Ishikawa (cell line): ENCODE measurements around the gene LPP.

ENCODE experiments used
- CEBPB ChIP-seq: IDR thresholded peaks from 2 replicates; pipeline ENCODE4 v1.6.1; 2012
- CREB1 ChIP-seq: IDR thresholded peaks from 2 replicates; pipeline ENCODE4 v1.6.1; 2012; ENCODE audit warnings: low read depth
- EGR1 ChIP-seq: IDR thresholded peaks from 2 replicates; pipeline ENCODE4 v1.6.1; 2012
- EP300 ChIP-seq: IDR thresholded peaks from 2 replicates; pipeline ENCODE4 v1.6.1; 2012; ENCODE audit warnings: borderline replicate concordance
- FOXM1 ChIP-seq: IDR thresholded peaks from 2 replicates; pipeline ENCODE4 v1.6.1; 2012; ENCODE audit warnings: low read depth, borderline replicate concordance
- NFIC ChIP-seq: IDR thresholded peaks from 2 replicates; pipeline ENCODE4 v1.6.1; 2012
- RAD21 ChIP-seq: IDR thresholded peaks from 2 replicates; pipeline ENCODE4 v1.6.1; 2012; ENCODE audit warnings: low read depth
- TAF1 ChIP-seq: IDR thresholded peaks from 2 replicates; pipeline ENCODE4 v1.6.1; 2012; ENCODE audit warnings: low read depth, mild to moderate bottlenecking
- TCF12 ChIP-seq: IDR thresholded peaks from 2 replicates; pipeline ENCODE4 v1.6.1; 2012; ENCODE audit warnings: low read depth
- TEAD4 ChIP-seq: IDR thresholded peaks from 2 replicates; pipeline ENCODE4 v1.6.1; 2012
- YY1 ChIP-seq: IDR thresholded peaks from 2 replicates; pipeline ENCODE4 v1.6.1; 2012; ENCODE audit warnings: low read depth
- ZBTB7A ChIP-seq: IDR thresholded peaks from 2 replicates; pipeline ENCODE4 v1.6.1; 2012; ENCODE audit warnings: low read depth
- TF ChIP-seq, protein P1 (sequence below): IDR thresholded peaks from 2 replicates; pipeline ENCODE4 v1.6.1; 2012
- TF ChIP-seq, protein P2 (sequence below): IDR thresholded peaks from 2 replicates; pipeline ENCODE4 v1.6.1; 2012; ENCODE audit warnings: low read depth, mild to moderate bottlenecking
- TF ChIP-seq, protein P3 (sequence below): IDR thresholded peaks from 2 replicates; pipeline ENCODE4 v1.6.1; 2012

The LPP gene

DNA sequence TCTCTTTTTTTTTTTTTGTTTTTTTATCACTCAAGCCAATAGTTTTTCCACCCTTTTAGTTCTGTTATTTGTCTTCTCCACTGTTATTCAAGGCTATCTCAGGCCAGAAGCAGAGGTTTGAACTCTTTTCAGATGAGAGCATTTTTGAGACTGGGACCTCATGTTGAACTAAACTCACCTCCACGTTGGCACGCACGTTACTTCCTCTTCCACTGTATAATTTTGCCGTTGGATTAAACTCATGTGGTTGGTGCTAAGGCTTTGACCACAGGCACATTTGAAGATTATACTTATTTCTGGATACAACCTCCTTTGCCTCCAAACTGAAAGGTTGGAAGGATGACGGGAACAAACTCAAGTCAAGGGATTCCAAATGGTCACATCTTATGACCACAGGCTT, 516.5 kb downstream of the LPP start:
- TF ChIP-seq FOXM1 (no peak), CREB1 (no peak), EP300 (no peak), RAD21 (no peak), CEBPB (no peak), TEAD4 (no peak), EGR1 (no peak), TCF12 (no peak), TAF1 (no peak), ZBTB7A (no peak), YY1 (no peak), NFIC (no peak)
- TF ChIP-seq, protein P1, sequence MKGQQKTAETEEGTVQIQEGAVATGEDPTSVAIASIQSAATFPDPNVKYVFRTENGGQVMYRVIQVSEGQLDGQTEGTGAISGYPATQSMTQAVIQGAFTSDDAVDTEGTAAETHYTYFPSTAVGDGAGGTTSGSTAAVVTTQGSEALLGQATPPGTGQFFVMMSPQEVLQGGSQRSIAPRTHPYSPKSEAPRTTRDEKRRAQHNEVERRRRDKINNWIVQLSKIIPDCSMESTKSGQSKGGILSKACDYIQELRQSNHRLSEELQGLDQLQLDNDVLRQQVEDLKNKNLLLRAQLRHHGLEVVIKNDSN: no peak
- TF ChIP-seq, protein P2, sequence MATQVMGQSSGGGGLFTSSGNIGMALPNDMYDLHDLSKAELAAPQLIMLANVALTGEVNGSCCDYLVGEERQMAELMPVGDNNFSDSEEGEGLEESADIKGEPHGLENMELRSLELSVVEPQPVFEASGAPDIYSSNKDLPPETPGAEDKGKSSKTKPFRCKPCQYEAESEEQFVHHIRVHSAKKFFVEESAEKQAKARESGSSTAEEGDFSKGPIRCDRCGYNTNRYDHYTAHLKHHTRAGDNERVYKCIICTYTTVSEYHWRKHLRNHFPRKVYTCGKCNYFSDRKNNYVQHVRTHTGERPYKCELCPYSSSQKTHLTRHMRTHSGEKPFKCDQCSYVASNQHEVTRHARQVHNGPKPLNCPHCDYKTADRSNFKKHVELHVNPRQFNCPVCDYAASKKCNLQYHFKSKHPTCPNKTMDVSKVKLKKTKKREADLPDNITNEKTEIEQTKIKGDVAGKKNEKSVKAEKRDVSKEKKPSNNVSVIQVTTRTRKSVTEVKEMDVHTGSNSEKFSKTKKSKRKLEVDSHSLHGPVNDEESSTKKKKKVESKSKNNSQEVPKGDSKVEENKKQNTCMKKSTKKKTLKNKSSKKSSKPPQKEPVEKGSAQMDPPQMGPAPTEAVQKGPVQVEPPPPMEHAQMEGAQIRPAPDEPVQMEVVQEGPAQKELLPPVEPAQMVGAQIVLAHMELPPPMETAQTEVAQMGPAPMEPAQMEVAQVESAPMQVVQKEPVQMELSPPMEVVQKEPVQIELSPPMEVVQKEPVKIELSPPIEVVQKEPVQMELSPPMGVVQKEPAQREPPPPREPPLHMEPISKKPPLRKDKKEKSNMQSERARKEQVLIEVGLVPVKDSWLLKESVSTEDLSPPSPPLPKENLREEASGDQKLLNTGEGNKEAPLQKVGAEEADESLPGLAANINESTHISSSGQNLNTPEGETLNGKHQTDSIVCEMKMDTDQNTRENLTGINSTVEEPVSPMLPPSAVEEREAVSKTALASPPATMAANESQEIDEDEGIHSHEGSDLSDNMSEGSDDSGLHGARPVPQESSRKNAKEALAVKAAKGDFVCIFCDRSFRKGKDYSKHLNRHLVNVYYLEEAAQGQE: no peak
- TF ChIP-seq, protein P3, sequence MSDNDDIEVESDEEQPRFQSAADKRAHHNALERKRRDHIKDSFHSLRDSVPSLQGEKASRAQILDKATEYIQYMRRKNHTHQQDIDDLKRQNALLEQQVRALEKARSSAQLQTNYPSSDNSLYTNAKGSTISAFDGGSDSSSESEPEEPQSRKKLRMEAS: no peak

DNA sequence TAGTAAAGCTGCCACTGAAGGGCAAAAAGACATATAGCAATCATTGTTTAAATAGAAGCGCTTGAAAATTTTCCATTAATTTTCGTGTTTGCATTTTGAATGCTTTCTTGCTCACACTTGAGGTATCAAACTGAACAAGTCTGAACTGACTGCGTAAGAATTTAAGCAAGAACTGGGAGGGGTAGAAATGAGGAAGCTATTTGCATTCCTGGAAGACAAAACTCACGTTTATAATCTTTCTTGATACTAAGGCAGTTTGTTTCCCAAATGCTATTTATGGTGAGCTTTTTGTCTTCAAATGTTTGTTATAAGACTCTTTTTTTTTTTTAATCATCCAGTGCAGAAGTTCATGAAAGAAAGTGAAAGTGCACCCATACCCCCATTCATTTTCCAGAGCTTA, 518.0 kb downstream of the LPP start:
- TF ChIP-seq CEBPB (no peak), EGR1 (no peak)
- TF ChIP-seq, protein P1: no peak
- TF ChIP-seq, protein P2: no peak

DNA sequence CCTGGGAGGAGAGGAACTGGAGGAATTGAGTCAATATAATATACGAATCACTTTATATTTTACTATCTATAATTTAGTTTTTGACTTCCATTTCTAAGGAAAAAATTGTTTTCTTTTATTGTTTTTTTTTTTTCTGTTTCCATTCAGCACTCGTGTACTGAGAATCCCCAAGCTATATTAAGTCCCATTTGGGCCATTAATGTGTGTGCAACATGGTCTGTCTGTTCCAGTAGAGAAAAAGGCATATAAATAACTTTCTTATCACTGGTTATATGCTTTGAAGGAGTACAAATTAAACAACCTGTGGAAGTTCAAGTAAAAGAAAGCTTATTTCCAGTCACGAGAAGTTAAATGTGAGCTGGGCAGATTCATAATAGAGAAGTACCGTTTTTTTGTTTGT, 518.9 kb downstream of the LPP start:
- TF ChIP-seq YY1: no peak
- TF ChIP-seq TAF1: no peak
- TF ChIP-seq FOXM1: no peak
- TF ChIP-seq CREB1: no peak
- no peak for TF ChIP-seq CEBPB
- no peak for TF ChIP-seq TEAD4
- no peak for TF ChIP-seq EP300
- TF ChIP-seq, protein P2: no peak

DNA sequence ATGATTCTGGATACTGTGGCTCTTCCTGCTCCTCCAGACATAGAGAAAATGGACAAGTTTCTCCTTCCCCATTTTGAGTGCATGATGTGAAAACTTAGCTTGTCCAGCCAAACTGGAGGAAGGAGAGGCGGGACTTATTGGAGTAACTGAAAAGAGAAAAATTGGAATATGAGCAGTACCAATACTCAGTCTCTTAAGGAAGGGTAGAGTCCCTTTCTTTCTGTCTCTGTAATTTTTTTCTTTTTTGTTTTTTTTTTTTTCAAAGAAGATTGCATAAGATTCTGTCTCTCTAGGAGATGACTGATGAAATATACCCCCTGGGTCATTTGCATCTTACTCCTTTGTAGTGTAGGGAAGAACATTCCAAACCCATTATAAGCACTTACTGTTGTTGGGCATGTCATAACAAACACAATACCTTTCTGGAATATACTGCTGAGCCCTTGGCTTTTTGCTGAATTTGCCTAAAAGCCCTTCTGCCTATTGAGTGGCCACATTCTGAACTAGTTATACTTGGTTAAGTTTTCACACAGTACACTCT, 519.8 kb downstream of the LPP start:
- TF ChIP-seq, protein P3: no peak
- no peak for TF ChIP-seq EP300
- TF ChIP-seq ZBTB7A: no peak
- no peak for TF ChIP-seq CEBPB
- TF ChIP-seq YY1: no peak
- TF ChIP-seq NFIC: no peak
- no peak for TF ChIP-seq EGR1
- no peak for TF ChIP-seq CREB1
- no peak for TF ChIP-seq TAF1
- TF ChIP-seq RAD21: no peak

DNA sequence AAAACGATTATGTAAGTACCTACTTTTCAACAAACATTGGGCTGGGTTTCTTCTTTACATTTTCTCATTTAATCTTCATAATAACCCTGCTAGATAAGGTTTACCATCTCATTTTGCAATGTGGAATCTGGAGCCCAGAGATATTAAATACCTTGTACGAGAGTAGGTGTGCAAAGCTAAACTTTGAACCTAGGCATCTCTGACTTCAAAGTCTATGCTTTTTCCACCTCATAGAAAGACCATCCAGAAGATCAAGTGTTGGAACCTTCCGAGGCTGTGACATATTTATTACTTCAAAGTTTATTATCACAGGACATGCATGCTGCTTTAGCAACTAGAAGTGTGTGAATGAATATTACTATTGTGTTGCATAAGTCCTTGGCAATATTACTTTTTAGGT, 520.6 kb downstream of the LPP start:
- TF ChIP-seq NFIC (no peak), RAD21 (no peak), TCF12 (no peak), TEAD4 (no peak), EGR1 (no peak), CREB1 (no peak), FOXM1 (no peak), TAF1 (no peak), ZBTB7A (no peak), CEBPB (no peak), YY1 (no peak), EP300 (no peak)
- TF ChIP-seq, protein P1: no peak
- TF ChIP-seq, protein P3: no peak
- TF ChIP-seq, protein P2: no peak
